Liver (tissue), 9 donors: ENCODE measurements around the gene RNU11. TPM values are rescaled to one million over a fixed set of nuclear protein-coding genes. Genes with fewer than 3 reads are reported as not detected.

Experiments
- DNase-seq: peaks from one replicate; pipeline ENCODE4 v3.0.0-alpha.2; 2017; ENCODE audit warnings: low spot score
- H3K27ac ChIP-seq, 2 donors: one replicate each; pipeline ENCODE4 v1.7.0; 2013; ENCODE audit warnings: inconsistent platforms in 2 of 2, low read length in 2 of 2, control low read depth in 1 of 2, low read depth in 1 of 2, mild to moderate bottlenecking in 1 of 2
- H3K27me3 ChIP-seq, 4 donors: one replicate each; pipeline versions ENCODE4 v1.6.1 to v1.7.0; 2013; ENCODE audit warnings: low read length in 3 of 4, inconsistent platforms in 1 of 4, mild to moderate bottlenecking in 1 of 4, moderate library complexity in 1 of 4; ENCODE audit not compliant: control insufficient read depth in 4 of 4, insufficient read depth in 4 of 4
- H3K36me3 ChIP-seq, 4 donors: one replicate each; pipeline versions ENCODE4 v1.6.1 to v1.7.0; 2013; ENCODE audit warnings: low read length in 3 of 4, mild to moderate bottlenecking in 3 of 4, low read depth in 1 of 4, moderate library complexity in 1 of 4; ENCODE audit not compliant: control insufficient read depth in 4 of 4, insufficient read depth in 3 of 4
- H3K4me1 ChIP-seq, 4 donors: one replicate each; pipeline versions ENCODE4 v1.6.1 to v1.7.0; 2013; ENCODE audit warnings: low read length in 3 of 4, mild to moderate bottlenecking in 3 of 4, moderate library complexity in 1 of 4; ENCODE audit not compliant: control insufficient read depth in 4 of 4, insufficient read depth in 4 of 4
- H3K4me3 ChIP-seq, 3 donors: one replicate each; pipeline versions ENCODE4 v1.6.1 to v1.7.0; 2013; ENCODE audit warnings: low read length in 3 of 3, control low read depth in 1 of 3, low read depth in 1 of 3, mild to moderate bottlenecking in 1 of 3
- H3K9ac ChIP-seq, 2 donors: one replicate each; pipeline ENCODE4 v1.7.0; 2013; ENCODE audit warnings: low read length in 2 of 2, mild to moderate bottlenecking in 2 of 2, moderate library complexity in 2 of 2, control low read depth in 1 of 2, low read depth in 1 of 2
- H3K9me3 ChIP-seq, 4 donors: one replicate each; pipeline versions ENCODE4 v1.6.1 to v1.7.0; 2013; ENCODE audit warnings: low read length in 3 of 4; ENCODE audit not compliant: control insufficient read depth in 4 of 4
- ATF3 ChIP-seq: IDR thresholded peaks from 2 replicates; pipeline ENCODE4 v1.6.1; 2016; ENCODE audit warnings: antibody characterized with exemption
- CTCF ChIP-seq: fragments of 150-350 bp; IDR thresholded peaks from 2 replicates; pipeline ENCODE4 v1.5.1; 2017; ENCODE audit warnings: improper control_type of control experiment, low read depth, low read length; ENCODE audit not compliant: missing input control
- EGR1 ChIP-seq, 2 donors: IDR thresholded peaks; 2 replicates each; pipeline ENCODE4 v1.6.1; 2016 to 2018; ENCODE audit warnings: antibody characterized with exemption in 2 of 2, low read depth in 2 of 2
- FOXA1 ChIP-seq: IDR thresholded peaks from 2 replicates; pipeline ENCODE4 v1.6.1; 2016; ENCODE audit warnings: antibody characterized with exemption
- FOXA2 ChIP-seq: IDR thresholded peaks from 2 replicates; pipeline ENCODE4 v1.6.1; 2016; ENCODE audit warnings: antibody characterized with exemption
- GABPA ChIP-seq, 2 donors: IDR thresholded peaks in 1 of 2; conservative IDR thresholded peaks in 1 of 2; 2 replicates each; pipeline ENCODE4 v1.6.1; 2016; ENCODE audit warnings: antibody characterized with exemption in 2 of 2, mild to moderate bottlenecking in 1 of 2, moderate library complexity in 1 of 2
- HNF4A ChIP-seq, 2 donors: conservative IDR thresholded peaks; 2 replicates each; pipeline ENCODE4 v1.6.1; 2016; ENCODE audit warnings: antibody characterized with exemption in 2 of 2, mild to moderate bottlenecking in 2 of 2
- HNF4G ChIP-seq: IDR thresholded peaks from 2 replicates; pipeline ENCODE4 v1.6.1; 2016; ENCODE audit warnings: antibody characterized with exemption
- JUND ChIP-seq, 2 donors: IDR thresholded peaks; 2 replicates each; pipeline ENCODE4 v1.6.1; 2016; ENCODE audit warnings: antibody characterized with exemption in 2 of 2
- MAX ChIP-seq: IDR thresholded peaks from 2 replicates; pipeline ENCODE4 v1.6.1; 2016; ENCODE audit warnings: antibody characterized with exemption
- NR2F2 ChIP-seq: IDR thresholded peaks from 2 replicates; pipeline ENCODE4 v1.6.1; 2016; ENCODE audit warnings: antibody characterized with exemption
- RAD21 ChIP-seq, 2 donors: IDR thresholded peaks; 2 replicates each; pipeline ENCODE4 v1.6.1; 2016; ENCODE audit warnings: antibody characterized with exemption in 2 of 2, mild to moderate bottlenecking in 2 of 2
- REST ChIP-seq: IDR thresholded peaks from 2 replicates; pipeline ENCODE4 v1.6.1; 2016; ENCODE audit warnings: antibody characterized with exemption, mild to moderate bottlenecking
- RXRA ChIP-seq, 2 donors: IDR thresholded peaks; 2 replicates each; pipeline ENCODE4 v1.6.1; 2017 to 2018; ENCODE audit warnings: antibody characterized with exemption in 2 of 2, mild to moderate bottlenecking in 1 of 2
- SP1 ChIP-seq: IDR thresholded peaks from 2 replicates; pipeline ENCODE4 v1.6.1; 2018; ENCODE audit warnings: antibody characterized with exemption, mild to moderate bottlenecking
- YY1 ChIP-seq: IDR thresholded peaks from 2 replicates; pipeline ENCODE4 v1.6.1; 2016; ENCODE audit warnings: antibody characterized with exemption, mild to moderate bottlenecking
- ZBTB33 ChIP-seq: IDR thresholded peaks from 2 replicates; pipeline ENCODE4 v1.6.1; 2016; ENCODE audit warnings: antibody characterized with exemption
- WGBS: extraction: QIAGEN DNeasy Blood & Tissue Kit; methylation state at CpG from one replicate; pipeline ENCODE4 v1.1.7; 2013; 5-methylcytosine and 5-hydroxymethylcytosine counted together
- polyA plus RNA-seq, 2 donors: library from polyadenylated mRNA; stranded (reverse) in 1 of 2; unstranded in 1 of 2; fragments of 200-250 nt in 1 of 2; fragments of >200 nt in 1 of 2; fragmentation: Nextera tagmentation in 1 of 2; extraction: Ambion mirVana in 1 of 2; gene quantifications; one replicate each; pipeline versions ENCODE4 v1.2.1 to v1.2.3, GENCODE V29; 2013 to 2015
- total RNA-seq, 2 donors: library from RNA; depleted of rRNA; stranded (reverse); fragments of >200 nt; gene quantifications; one replicate each; pipeline ENCODE4 v1.2.3, GENCODE V29; 2014
- donor health status: healthy.
- donor health status: healthy.
- donor health status: healthy.
- donor health status: healthy.
- donor health status: healthy.

Gene RNU11
- total and polyA plus RNA-seq, 4 donors: not detected

GRCh38 chr1:28602536-28603439 lies 45.6 kb upstream of the RNU11 start (continued):
- TF ChIP-seq FOXA2 (no peak), EGR1 (IDR thresholded peaks at IDR 0.05; ENCODE audit: low read depth in 2 of 2) (no peak)

- TF ChIP-seq GABPA (IDR thresholded peaks at IDR 0.05 in 1 of 2, conservative IDR thresholded peaks at IDR 0.05 in 1 of 2) (no peak), MAX (no peak), SP1 (no peak), ZBTB33 (no peak), FOXA2 (no peak), RXRA (IDR thresholded peaks at IDR 0.05) (no peak), REST (no peak), CTCF (no peak), NR2F2 (no peak), HNF4G (no peak), FOXA1 (no peak), YY1 (no peak), RAD21 (IDR thresholded peaks at IDR 0.05) (no peak), ATF3 (no peak), JUND (IDR thresholded peaks at IDR 0.05) (no peak), EGR1 (IDR thresholded peaks at IDR 0.05; ENCODE audit: low read depth in 2 of 2) (no peak), HNF4A (conservative IDR thresholded peaks at IDR 0.05) (no peak)
- DNase-seq: no peak
- H3K27me3 ChIP-seq: no peaks in the 10 kb centered on the region
- H3K27ac ChIP-seq: no peak overlapping the region
- no peaks in the 10 kb centered on the region for H3K4me1 ChIP-seq
- H3K36me3 ChIP-seq: peaks cover 16 to 44% (median 24%) of the 10 kb centered on the region in 4 donors
- no peak overlapping the region for H3K4me3 ChIP-seq
- H3K9ac ChIP-seq: no peak overlapping the region
- 85% methylated on average over 5 of the region's 5 CpGs for WGBS
- H3K9me3 ChIP-seq: no peaks in the 10 kb centered on the region
Observed at GRCh38 chr1:28604411-28604810, 44.0 kb upstream of the RNU11 start.
